DND-41 (cell line): ENCODE data around the gene ZNF682.

Experiments used
- ATAC-seq: fragments of 200-7000 bp; cut with Tn5 transposase; 3 replicates; pipeline ENCODE4 v1.9.1; 2021; ENCODE audit warnings: low read depth; ENCODE audit not compliant: insufficient read depth
- DNase-seq: peaks from one replicate; pipeline ENCODE4 v3.0.0-alpha.2; 2020
- H2AFZ ChIP-seq: 2 replicates; pipeline ENCODE4 v1.6.0; 2012; ENCODE audit warnings: low read depth, low read length
- H3K27ac ChIP-seq: 2 replicates; pipeline ENCODE4 v1.5.1; 2012; ENCODE audit warnings: low read length, inconsistent platforms
- H3K27me3 ChIP-seq: fragments of 200-600 bp; sonication (generic); 2 replicates; pipeline ENCODE4 v1.6.0; 2012; ENCODE audit warnings: low read length, mild to moderate bottlenecking, inconsistent platforms; ENCODE audit not compliant: insufficient read depth, poor library complexity
- H3K36me3 ChIP-seq: 2 replicates; pipeline ENCODE4 v1.5.1; 2012; ENCODE audit warnings: low read length, inconsistent platforms; ENCODE audit not compliant: insufficient read depth
- H3K4me1 ChIP-seq: 2 replicates; pipeline ENCODE4 v1.5.1; 2012; ENCODE audit warnings: mild to moderate bottlenecking, low read length; ENCODE audit not compliant: insufficient read depth
- H3K4me2 ChIP-seq: 2 replicates; pipeline ENCODE4 v1.6.0; 2012; ENCODE audit warnings: mild to moderate bottlenecking, moderate library complexity, low read length, inconsistent platforms; ENCODE audit not compliant: insufficient read depth
- H3K4me3 ChIP-seq, 2 experiments: fragments of 200-600 bp in 1 of 2; shearing (Covaris generic) in 1 of 2; 2 replicates each; pipeline ENCODE4 v1.5.1; 2012 to 2016; ENCODE audit warnings: inconsistent platforms in 2 of 2, low read length in 2 of 2, mild to moderate bottlenecking in 2 of 2, low read depth in 1 of 2, moderate library complexity in 1 of 2
- H3K79me2 ChIP-seq: 2 replicates; pipeline ENCODE4 v1.6.0; 2012; ENCODE audit warnings: low read length, inconsistent platforms; ENCODE audit not compliant: insufficient read depth
- H3K9ac ChIP-seq: 2 replicates; pipeline ENCODE4 v1.6.0; 2012; ENCODE audit warnings: low read depth, mild to moderate bottlenecking, inconsistent platforms, low read length, moderate library complexity
- H3K9me3 ChIP-seq: 2 replicates; pipeline ENCODE4 v1.5.1; 2012; ENCODE audit warnings: low read length, moderate library complexity, mild to moderate bottlenecking, inconsistent platforms; ENCODE audit not compliant: insufficient read depth, severe bottlenecking
- H4K20me1 ChIP-seq: 2 replicates; pipeline ENCODE4 v1.6.0; 2012; ENCODE audit warnings: low read length; ENCODE audit not compliant: insufficient read depth
- CTCF ChIP-seq: IDR thresholded peaks from 2 replicates; pipeline ENCODE4 v1.5.1; 2012; ENCODE audit warnings: borderline replicate concordance, low read length, moderate library complexity, mild to moderate bottlenecking; ENCODE audit not compliant: poor library complexity, severe bottlenecking; ENCODE audit errors: extremely low read depth
- EZH2 ChIP-seq: IDR thresholded peaks from 3 replicates; pipeline ENCODE4 v1.6.1; 2012; ENCODE audit warnings: borderline replicate concordance, low read depth, mild to moderate bottlenecking, moderate library complexity, low read length, inconsistent platforms; ENCODE audit not compliant: severe bottlenecking

Gene ZNF682

GRCh38 chr19:20079476-20079875 is 40.2 kb upstream of the ZNF682 start:
- Histone ChIP-seq H3K79me2 (no peaks in the 10 kb centered on the region), H3K4me2 (no peak overlapping the region), H3K27me3 (no peaks in the 10 kb centered on the region), H3K27ac (no peak overlapping the region), H3K9me3 (peaks cover 6% of the 10 kb centered on the region), H2AFZ (no peak overlapping the region), H3K36me3 (no peaks in the 10 kb centered on the region), H3K4me3 (no peak overlapping the region), H4K20me1 (no peaks in the 10 kb centered on the region), H3K4me1 (no peaks in the 10 kb centered on the region), H3K9ac (no peak overlapping the region)
- DNase-seq = no peak
- TF ChIP-seq CTCF = no peak
- ATAC-seq = no peak

GRCh38 chr19:20078581-20079031 is 39.3 kb upstream of the ZNF682 start:
- no peak overlapping the region for H3K4me3 ChIP-seq
- no peaks in the 10 kb centered on the region for H3K27me3 ChIP-seq
- no peaks in the 10 kb centered on the region for H3K79me2 ChIP-seq
- no peak overlapping the region for H3K4me2 ChIP-seq
- peaks cover 6% of the 10 kb centered on the region for H3K9me3 ChIP-seq
- H3K36me3 ChIP-seq = no peaks in the 10 kb centered on the region
- ATAC-seq = no peak
- H3K27ac ChIP-seq = no peak overlapping the region
- no peaks in the 10 kb centered on the region for H3K4me1 ChIP-seq
- no peak for DNase-seq
- TF ChIP-seq EZH2 = no peak
- no peak for TF ChIP-seq CTCF
- H3K9ac ChIP-seq = no peak overlapping the region
- no peaks in the 10 kb centered on the region for H4K20me1 ChIP-seq
- H2AFZ ChIP-seq = no peak overlapping the region

- Histone ChIP-seq H3K27ac (no peak within 1 kb of the TSS), H3K4me3 (no peak within 1 kb of the TSS), H3K4me1 (no peaks in the 10 kb centered on the region), H3K9ac (no peak within 1 kb of the TSS), H4K20me1 (no peaks in the 10 kb centered on the region), H3K27me3 (no peaks in the 10 kb centered on the region), H3K79me2 (no peaks in the 10 kb centered on the region), H2AFZ (no peak within 1 kb of the TSS), H3K9me3 (peaks cover 6% of the 10 kb centered on the region), H3K4me2 (no peak within 1 kb of the TSS), H3K36me3 (no peaks in the 10 kb centered on the region)
- DNase-seq = no peak
- TF ChIP-seq EZH2 = no peak
- no peak for TF ChIP-seq CTCF
- ATAC-seq = no peak
Measured at GRCh38 chr19:20077791-20078463, 38.6 kb upstream of the ZNF682 start, which contains the start of gene ZNF90. TSS of gene ZNF90 (plus strand) at chr19:20078000. CDS start at chr19:20078133, 133 bp downstream.
